IPS-15b (cell line): Measurements from ENCODE around the gene PGM2.

Experiments used
- H3K27me3 ChIP-seq: one replicate; pipeline ENCODE4 v1.6.1; 2013; ENCODE audit warnings: low read length; ENCODE audit not compliant: control insufficient read depth, insufficient read depth
- H3K36me3 ChIP-seq: one replicate; pipeline ENCODE4 v1.6.1; 2013; ENCODE audit warnings: low read length; ENCODE audit not compliant: control insufficient read depth, insufficient read depth
- H3K4me1 ChIP-seq: one replicate; pipeline ENCODE4 v1.6.1; 2013; ENCODE audit warnings: mild to moderate bottlenecking, low read length; ENCODE audit not compliant: control insufficient read depth, insufficient read depth
- H3K4me3 ChIP-seq: one replicate; pipeline ENCODE4 v1.5.1; 2013; ENCODE audit warnings: low read depth, low read length
- H3K9ac ChIP-seq: one replicate; pipeline ENCODE4 v1.6.1; 2013; ENCODE audit warnings: low read depth, mild to moderate bottlenecking, low read length
- H3K9me3 ChIP-seq: one replicate; pipeline ENCODE4 v1.6.1; 2013; ENCODE audit warnings: mild to moderate bottlenecking, low read length; ENCODE audit not compliant: control insufficient read depth, insufficient read depth

Gene PGM2

DNA sequence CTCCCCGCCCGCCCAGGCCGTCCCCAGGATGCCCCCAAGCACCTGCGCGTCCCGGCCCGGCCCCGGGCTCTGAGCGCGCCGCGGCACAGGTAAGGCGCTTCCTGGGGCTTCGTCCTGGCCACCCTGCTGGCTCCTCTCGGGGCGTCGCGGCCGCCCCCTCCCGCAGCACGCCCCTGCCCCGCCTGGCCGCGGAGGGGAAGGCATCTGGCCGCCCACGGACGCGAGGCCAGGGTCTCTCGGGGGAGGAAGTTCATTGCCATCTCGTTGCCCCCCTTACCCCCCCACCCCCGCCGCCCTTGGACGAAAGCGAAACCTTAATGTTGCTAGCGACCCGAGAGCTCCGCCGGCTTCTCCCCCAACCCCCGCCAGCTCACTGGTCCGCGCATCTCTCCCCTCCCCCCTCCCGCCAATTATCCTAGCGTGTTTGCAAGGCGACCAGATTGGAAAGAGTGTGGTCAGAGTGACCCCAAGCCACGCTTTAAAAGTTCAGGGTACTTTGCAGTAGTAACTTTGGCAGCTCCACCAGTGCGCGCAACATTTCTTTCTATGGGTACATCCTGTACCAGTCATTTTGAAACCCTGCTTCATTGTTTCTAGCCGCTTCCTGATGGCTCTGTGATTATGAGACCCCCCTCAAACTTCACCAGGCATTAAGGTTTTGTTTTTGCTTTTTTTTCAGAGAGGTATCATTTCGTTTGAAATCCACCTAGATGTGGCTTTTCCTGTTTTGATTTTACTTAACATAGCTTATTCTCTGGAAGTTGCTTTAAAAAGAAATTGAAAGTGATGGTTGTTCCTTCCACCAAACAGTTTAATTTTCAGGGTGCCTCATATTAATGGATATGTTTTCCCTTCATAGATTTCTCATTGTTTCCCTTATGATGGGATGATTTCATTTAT is 65.0 kb downstream of the PGM2 start:
- Histone ChIP-seq H3K4me3 (peak overlapping the region; percentile 70), H3K27me3 (peaks cover 51% of the 10 kb centered on the region), H3K9ac (no peak overlapping the region)

DNA sequence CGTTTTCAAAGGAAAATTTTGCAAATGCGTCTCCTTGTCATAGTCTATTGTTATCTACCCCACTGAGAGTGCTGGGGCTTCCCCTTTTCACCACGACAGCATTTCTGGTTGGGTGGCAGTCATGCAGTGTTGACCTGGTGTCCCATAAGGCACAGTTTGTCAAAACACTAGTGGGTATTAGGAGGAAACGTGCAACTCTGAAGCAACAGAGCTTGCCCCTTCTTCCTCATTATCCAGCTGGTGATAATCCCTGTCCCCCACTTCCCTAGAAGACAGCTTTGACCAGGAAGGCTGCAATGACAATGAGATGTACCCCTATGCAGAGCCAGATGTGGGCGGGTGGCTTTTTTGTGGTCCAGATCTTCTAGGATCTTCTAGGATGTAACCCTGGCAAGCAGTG is 66.2 kb downstream of the PGM2 start:
- Histone ChIP-seq H3K36me3 (no peaks in the 10 kb centered on the region), H3K4me3 (no peak overlapping the region), H3K4me1 (no peaks in the 10 kb centered on the region), H3K27me3 (peaks cover 44% of the 10 kb centered on the region), H3K9me3 (no peaks in the 10 kb centered on the region), H3K9ac (no peak overlapping the region)

More for the DNA sequence above, 65.0 kb downstream of the PGM2 start:
- no peaks in the 10 kb centered on the region for H3K36me3 ChIP-seq
- no peaks in the 10 kb centered on the region for H3K9me3 ChIP-seq
- H3K4me1 ChIP-seq, result no peaks in the 10 kb centered on the region

DNA sequence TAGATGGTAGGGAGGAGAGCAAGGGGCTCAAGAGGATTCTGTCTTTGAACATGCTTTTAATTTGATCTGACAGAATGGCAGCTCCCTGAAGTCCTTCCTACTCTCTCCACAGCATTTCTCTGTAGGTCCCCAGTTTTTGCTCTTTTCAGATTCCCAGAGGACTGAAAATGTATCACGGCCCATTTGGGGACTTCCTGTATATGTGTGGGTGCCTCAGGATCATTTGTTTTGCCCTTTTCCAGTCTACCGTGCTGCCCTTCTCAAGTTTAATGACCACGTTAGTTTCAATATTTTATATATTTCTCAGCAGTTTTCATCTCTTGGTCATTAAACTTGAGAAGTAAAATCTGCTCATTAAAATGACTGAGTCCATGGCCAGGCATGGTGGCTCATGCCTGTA is 66.7 kb downstream of the PGM2 start:
- Histone ChIP-seq H3K4me1 (no peaks in the 10 kb centered on the region), H3K36me3 (no peaks in the 10 kb centered on the region), H3K9ac (no peak overlapping the region), H3K27me3 (peaks cover 39% of the 10 kb centered on the region), H3K4me3 (no peak overlapping the region), H3K9me3 (no peaks in the 10 kb centered on the region)

- H3K9me3 ChIP-seq, result no peaks in the 10 kb centered on the region
Measured at GRCh38 chr4:37895271-37895670, 68.8 kb downstream of the PGM2 start.

DNA sequence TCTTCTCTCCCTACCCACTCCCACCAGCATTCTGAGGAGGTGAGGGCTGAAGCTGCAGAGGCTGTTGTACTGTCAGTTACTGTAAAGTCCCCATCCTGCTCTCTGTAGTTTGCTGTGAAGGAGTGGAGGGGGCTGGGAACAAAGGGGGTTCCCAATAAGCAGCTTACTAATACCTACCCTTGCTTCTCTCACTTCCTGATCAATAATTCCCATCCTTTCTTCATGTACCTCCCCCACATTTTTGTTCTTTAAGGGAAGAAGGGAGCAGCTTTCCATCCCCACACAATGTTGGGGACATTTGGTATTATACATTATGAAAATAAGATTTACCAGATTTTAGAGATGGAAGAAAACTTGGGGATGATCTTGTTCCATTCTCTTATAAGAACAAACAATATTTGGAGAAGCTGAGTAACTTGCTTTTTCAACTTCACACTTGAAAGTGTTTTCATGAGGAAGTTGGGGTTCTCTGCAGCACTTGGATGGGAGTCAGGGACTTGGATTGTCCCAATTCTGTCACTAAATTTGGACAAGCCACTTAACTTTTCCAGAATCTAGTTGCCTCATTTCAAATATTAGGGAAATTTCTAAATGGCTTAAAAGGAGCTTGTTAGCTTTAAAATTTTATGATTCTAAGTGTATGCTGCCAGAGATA is 69.8 kb downstream of the PGM2 start:
- no peak overlapping the region for H3K4me3 ChIP-seq
- no peaks in the 10 kb centered on the region for H3K36me3 ChIP-seq
- H3K9me3 ChIP-seq, result no peaks in the 10 kb centered on the region
- H3K4me1 ChIP-seq, result no peaks in the 10 kb centered on the region
- no peak overlapping the region for H3K9ac ChIP-seq
- peaks cover 15% of the 10 kb centered on the region for H3K27me3 ChIP-seq

More at GRCh38 chr4:37895271-37895670, 68.8 kb downstream of the PGM2 start:
- H3K4me3 ChIP-seq, result no peak overlapping the region
- H3K27me3 ChIP-seq, result peaks cover 18% of the 10 kb centered on the region
- no peaks in the 10 kb centered on the region for H3K36me3 ChIP-seq
- no peak overlapping the region for H3K9ac ChIP-seq
- H3K4me1 ChIP-seq, result no peaks in the 10 kb centered on the region

DNA sequence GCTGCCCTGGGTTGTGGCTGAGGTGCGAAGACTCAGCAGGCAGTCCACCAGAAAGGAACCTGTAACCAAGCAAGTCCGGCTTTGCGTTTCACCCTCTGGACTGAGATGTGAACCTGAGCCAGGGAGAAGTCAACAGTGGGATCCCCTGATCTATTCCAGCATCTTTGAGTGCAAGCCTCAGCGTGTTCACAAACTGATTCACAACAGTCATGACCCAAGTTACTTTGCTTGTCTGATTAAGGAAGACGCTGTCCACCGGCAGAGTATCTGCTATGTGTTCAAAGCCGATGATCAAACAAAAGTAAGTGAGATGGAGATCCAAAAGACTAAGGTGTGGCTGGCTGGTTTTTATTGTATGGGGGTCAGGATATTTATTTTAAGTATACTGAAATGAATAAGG is 75.7 kb downstream of the PGM2 start:
- Histone ChIP-seq H3K4me1 (peaks cover 3% of the 10 kb centered on the region), H3K9ac (no peak overlapping the region), H3K36me3 (no peaks in the 10 kb centered on the region), H3K4me3 (no peak overlapping the region), H3K9me3 (no peaks in the 10 kb centered on the region), H3K27me3 (no peaks in the 10 kb centered on the region)

DNA sequence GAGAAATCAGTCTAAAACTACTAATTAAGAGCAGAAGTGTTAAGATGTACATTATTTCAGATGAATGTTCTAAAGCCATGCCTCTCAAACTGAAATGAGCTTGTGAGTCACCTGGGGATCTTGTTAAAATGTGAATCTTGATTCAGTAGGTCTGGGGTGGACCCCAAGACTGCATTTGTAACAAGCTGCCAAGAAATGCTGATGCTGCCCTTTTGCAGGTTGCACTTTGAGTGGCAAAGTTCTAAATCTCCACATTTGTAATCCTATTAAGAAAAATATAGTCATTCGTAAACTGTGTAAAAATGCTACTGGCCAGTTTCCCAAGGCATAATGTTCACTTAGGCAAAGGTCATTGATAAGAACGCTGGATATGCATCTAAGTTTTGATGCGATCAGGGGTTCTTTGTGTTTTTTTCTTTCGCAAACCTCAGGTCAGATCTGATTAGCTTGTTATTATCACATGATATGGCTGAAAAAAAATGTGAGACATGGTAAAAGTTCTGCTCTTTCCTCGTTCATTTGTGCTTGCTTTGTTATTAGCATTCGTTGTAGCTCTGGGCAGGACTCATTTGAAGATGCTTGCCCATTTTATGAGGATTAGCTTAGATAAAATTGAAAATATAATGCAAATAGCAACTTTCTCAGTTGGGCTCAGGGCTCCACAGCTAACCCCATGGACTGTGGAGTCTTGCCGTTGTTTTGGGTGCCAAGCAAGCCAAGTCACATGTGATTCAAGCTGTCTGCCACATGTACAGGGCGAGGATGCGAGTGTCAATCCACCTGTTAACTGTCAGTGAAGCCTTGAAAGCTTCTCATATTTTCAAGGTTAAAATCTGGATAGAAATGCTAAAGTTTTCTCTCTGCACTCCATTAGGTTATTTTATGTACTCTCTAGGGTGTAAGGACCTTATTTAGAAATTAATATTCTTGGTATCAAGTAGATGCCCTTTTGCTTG is 76.5 kb downstream of the PGM2 start:
- Histone ChIP-seq H3K4me1 (peaks cover 3% of the 10 kb centered on the region), H3K36me3 (no peaks in the 10 kb centered on the region), H3K4me3 (no peak overlapping the region), H3K27me3 (no peaks in the 10 kb centered on the region), H3K9me3 (no peaks in the 10 kb centered on the region), H3K9ac (no peak overlapping the region)

GRCh38 chr4:37903901-37904300 is 77.4 kb downstream of the PGM2 start:
- no peaks in the 10 kb centered on the region for H3K27me3 ChIP-seq
- H3K9me3 ChIP-seq, result no peaks in the 10 kb centered on the region
- H3K4me3 ChIP-seq, result no peak overlapping the region
- H3K4me1 ChIP-seq, result peaks cover 7% of the 10 kb centered on the region
- H3K9ac ChIP-seq, result no peak overlapping the region
- H3K36me3 ChIP-seq, result no peaks in the 10 kb centered on the region

DNA sequence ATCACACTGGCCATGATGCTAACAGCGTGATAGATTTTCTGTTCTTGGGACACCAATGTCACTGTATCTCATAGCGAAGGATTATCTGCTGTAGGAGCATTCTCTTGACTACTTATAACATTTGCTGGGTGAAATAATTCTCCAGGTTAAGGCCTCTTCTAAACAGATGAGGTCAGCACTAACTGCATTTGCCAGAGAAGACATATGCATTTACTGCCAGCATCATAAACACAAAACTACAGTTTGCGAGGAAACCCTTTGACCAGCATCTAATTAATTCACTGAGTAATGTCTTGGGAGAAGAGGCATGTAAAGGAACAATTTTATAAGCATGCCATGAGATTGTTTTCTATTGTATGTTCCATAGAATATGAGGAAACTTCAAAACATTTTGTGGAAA is 78.3 kb downstream of the PGM2 start:
- H3K4me1 ChIP-seq, result peaks cover 12% of the 10 kb centered on the region
- H3K4me3 ChIP-seq, result no peak overlapping the region
- H3K9me3 ChIP-seq, result no peaks in the 10 kb centered on the region
- H3K36me3 ChIP-seq, result no peaks in the 10 kb centered on the region
- H3K27me3 ChIP-seq, result no peaks in the 10 kb centered on the region
- H3K9ac ChIP-seq, result no peak overlapping the region

DNA sequence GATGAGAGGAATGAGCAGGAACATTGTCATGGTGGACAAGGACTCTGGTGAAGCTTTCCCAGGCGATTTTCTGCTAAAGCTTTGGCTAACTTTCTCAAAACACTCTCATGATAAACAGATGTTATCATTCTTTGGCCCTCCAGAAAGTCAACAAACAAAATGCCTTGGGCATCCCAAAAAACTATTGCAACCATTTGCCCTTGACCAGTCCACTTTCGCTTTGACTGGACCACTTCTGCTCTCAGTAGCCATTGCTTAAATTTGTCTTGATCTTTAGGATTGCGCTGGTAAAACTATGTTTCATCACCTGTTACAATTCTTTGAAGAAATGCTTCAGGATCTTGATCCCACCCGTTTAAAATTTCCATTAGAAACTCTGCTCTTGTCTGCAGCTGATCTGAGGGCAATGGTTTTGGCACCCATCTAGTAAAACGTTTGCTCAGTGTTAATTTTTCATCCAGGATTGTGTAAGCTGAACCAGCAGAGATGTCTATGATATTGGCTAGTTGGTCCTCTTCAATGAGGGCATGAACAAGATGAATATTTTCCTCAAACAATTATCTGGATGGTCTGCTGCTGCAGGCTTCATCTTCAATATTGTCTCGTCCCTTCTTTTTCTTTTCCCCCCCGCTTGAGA is 79.2 kb downstream of the PGM2 start:
- H3K4me1 ChIP-seq, result peaks cover 12% of the 10 kb centered on the region
- no peaks in the 10 kb centered on the region for H3K27me3 ChIP-seq
- no peak overlapping the region for H3K9ac ChIP-seq
- H3K9me3 ChIP-seq, result no peaks in the 10 kb centered on the region
- no peak overlapping the region for H3K4me3 ChIP-seq
- no peaks in the 10 kb centered on the region for H3K36me3 ChIP-seq
